Nephron (organoid): Measurements from ENCODE around the gene DCDC2C.

ENCODE experiments used
- H3K27ac Mint-ChIP-seq, 3 experiments: 2 replicates each; pipeline ENCODE4 v1.8.0; 2020; ENCODE audit warnings: mixed read lengths in 3 of 3, mild to moderate bottlenecking in 2 of 3, moderate library complexity in 1 of 3
- H3K27me3 Mint-ChIP-seq: 2 replicates; pipeline ENCODE4 v1.8.0; 2021; ENCODE audit warnings: low read depth, mild to moderate bottlenecking, moderate library complexity, mixed read lengths
- H3K36me3 Mint-ChIP-seq: 2 replicates; pipeline ENCODE4 v1.8.0; 2020; ENCODE audit warnings: low read depth, mixed read lengths
- H3K4me1 Mint-ChIP-seq: 2 replicates; pipeline ENCODE4 v1.8.0; 2020; ENCODE audit warnings: mixed read lengths
- H3K4me3 Mint-ChIP-seq, 3 experiments: 2 replicates each; pipeline ENCODE4 v1.8.0; 2020; ENCODE audit warnings: mild to moderate bottlenecking in 3 of 3, mixed read lengths in 3 of 3, moderate library complexity in 2 of 3
- H3K9me3 Mint-ChIP-seq: 2 replicates; pipeline ENCODE4 v1.8.0; 2020; ENCODE audit warnings: mixed read lengths
- CTCF ChIP-seq, 3 experiments: fragments of 200-600 bp; sonication (generic); IDR thresholded peaks; one replicate each; pipeline ENCODE4 v1.5.0; 2021; ENCODE audit warnings: antibody characterized with exemption in 3 of 3; ENCODE audit not compliant: unreplicated experiment in 3 of 3

The DCDC2C gene

DNA sequence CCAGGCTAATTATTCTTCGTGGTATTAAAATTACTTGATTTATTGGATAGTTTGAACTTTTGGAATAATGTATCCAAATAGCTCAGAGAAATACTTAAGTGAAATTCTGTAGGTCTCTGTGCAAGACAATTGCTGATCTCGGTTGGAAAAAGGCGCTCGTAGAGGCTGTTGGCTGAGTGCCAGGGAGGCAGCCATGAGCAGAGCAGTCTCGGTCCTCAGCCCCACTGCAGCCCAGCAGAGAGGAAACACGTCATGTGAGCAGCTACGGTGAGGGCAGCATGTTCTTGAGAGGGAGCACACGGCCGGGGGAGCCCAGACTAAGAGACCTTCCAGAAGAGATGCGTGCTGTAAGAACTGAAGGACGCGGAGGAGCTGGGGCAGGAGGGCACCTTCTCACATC lies 42.5 kb downstream of the DCDC2C start:
- H3K4me3 Mint-ChIP-seq = no peak overlapping the region
- no peak overlapping the region for H3K27ac Mint-ChIP-seq
- peaks cover 18% of the 10 kb centered on the region for H3K27me3 Mint-ChIP-seq
- H3K9me3 Mint-ChIP-seq = peaks cover 6% of the 10 kb centered on the region
- TF ChIP-seq CTCF (IDR thresholded peaks at IDR 0.05; ENCODE audit: unreplicated experiment in 3 of 3) = no peak
- H3K4me1 Mint-ChIP-seq = no peaks in the 10 kb centered on the region
- H3K36me3 Mint-ChIP-seq = no peaks in the 10 kb centered on the region

DNA sequence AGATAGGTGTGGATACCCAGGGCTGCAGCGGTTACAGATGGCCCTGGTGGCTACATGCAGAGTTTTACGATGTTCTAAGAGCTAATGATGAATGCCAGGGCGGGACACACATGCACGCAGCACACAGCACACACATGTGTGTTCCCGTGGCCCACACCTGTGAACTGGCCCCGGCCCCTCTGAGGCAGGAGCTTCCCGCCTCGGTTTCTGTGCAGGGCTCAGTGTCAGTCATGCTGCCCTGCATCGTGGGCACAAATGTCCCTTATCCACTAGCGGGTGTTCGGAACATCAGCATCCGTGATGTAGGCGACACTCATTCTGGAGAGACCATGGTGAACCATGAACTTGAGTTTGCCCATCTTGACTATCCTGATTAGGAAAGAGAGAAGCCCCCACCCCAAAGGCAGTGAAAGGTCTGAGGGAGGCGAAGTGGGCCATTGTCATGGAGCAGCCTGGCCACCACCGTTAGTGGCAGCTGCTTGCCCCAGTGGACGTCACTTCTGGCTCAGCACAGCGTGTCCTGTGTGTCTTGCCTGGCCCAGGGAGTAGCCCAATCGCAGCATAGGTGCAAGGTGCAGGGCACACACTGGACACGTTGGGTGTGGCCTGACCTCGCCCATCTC lies 43.8 kb downstream of the DCDC2C start:
- no peak overlapping the region for H3K4me3 Mint-ChIP-seq
- H3K36me3 Mint-ChIP-seq = no peaks in the 10 kb centered on the region
- peaks cover 23% of the 10 kb centered on the region for H3K27me3 Mint-ChIP-seq
- no peaks in the 10 kb centered on the region for H3K4me1 Mint-ChIP-seq
- TF ChIP-seq CTCF (IDR thresholded peaks at IDR 0.05; ENCODE audit: unreplicated experiment in 3 of 3) = no peak
- H3K27ac Mint-ChIP-seq = no peak overlapping the region
- H3K9me3 Mint-ChIP-seq = peaks cover 6% of the 10 kb centered on the region

DNA sequence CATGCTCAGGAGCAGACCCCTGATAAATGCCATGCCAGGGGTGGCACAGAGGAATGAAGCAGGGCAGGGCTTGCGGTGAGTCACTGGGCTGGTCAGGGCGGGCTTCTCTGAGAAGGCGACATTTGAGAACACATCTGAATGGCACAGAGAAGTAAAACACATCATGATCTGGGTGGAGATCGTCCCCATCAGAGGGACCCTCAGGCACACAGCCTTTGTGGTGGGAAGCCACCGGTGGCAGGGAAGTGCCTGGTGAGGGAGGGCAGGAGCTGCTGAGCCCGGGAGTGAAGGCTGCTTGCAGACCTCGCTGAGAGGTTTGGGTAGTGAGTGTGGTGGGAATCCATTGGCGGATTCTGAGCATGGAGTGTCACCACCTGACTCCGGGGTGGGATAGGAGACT lies 44.5 kb downstream of the DCDC2C start:
- H3K36me3 Mint-ChIP-seq = no peaks in the 10 kb centered on the region
- H3K9me3 Mint-ChIP-seq = peaks cover 6% of the 10 kb centered on the region
- no peaks in the 10 kb centered on the region for H3K4me1 Mint-ChIP-seq
- peaks cover 20% of the 10 kb centered on the region for H3K27me3 Mint-ChIP-seq
- no peak overlapping the region for H3K27ac Mint-ChIP-seq
- TF ChIP-seq CTCF (IDR thresholded peaks at IDR 0.05; ENCODE audit: unreplicated experiment in 3 of 3) = no peak
- H3K4me3 Mint-ChIP-seq = no peak overlapping the region

- Mint-ChIP-seq H3K36me3 (no peaks in the 10 kb centered on the region), H3K27ac (no peak overlapping the region), H3K27me3 (peaks cover 19% of the 10 kb centered on the region), H3K4me3 (no peak overlapping the region), H3K4me1 (no peaks in the 10 kb centered on the region), H3K9me3 (peaks cover 3% of the 10 kb centered on the region)
- no peak for TF ChIP-seq CTCF (IDR thresholded peaks at IDR 0.05; ENCODE audit: unreplicated experiment in 3 of 3)
These were observed 45.8 kb downstream of the DCDC2C start for GRCh38 chr2:3749201-3749600.

DNA sequence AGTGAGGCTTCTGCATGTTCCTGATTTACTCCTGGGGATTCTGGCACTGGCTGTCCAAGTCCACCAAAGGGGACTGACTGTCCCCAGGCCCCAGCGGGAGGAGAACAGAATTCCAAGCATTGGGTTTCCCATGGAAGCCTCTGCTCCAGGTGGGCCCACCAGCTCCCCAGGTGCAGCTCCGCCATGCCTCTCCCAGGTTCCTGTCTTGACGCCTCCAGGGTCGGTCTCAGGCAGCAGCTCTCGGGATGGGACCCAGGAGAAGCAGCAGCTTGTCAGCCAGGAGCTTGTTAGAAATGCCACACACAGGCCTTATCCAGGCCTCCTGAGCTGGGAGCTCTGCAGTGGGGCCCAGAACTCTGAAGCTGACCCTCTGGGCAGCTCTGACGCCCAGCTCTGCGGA lies 47.9 kb downstream of the DCDC2C start:
- no peaks in the 10 kb centered on the region for H3K36me3 Mint-ChIP-seq
- TF ChIP-seq CTCF (IDR thresholded peaks at IDR 0.05; ENCODE audit: unreplicated experiment in 3 of 3) = no peak
- H3K9me3 Mint-ChIP-seq = no peaks in the 10 kb centered on the region
- H3K27me3 Mint-ChIP-seq = peaks cover 22% of the 10 kb centered on the region
- H3K4me3 Mint-ChIP-seq = no peak overlapping the region
- no peak overlapping the region for H3K27ac Mint-ChIP-seq
- H3K4me1 Mint-ChIP-seq = no peaks in the 10 kb centered on the region

DNA sequence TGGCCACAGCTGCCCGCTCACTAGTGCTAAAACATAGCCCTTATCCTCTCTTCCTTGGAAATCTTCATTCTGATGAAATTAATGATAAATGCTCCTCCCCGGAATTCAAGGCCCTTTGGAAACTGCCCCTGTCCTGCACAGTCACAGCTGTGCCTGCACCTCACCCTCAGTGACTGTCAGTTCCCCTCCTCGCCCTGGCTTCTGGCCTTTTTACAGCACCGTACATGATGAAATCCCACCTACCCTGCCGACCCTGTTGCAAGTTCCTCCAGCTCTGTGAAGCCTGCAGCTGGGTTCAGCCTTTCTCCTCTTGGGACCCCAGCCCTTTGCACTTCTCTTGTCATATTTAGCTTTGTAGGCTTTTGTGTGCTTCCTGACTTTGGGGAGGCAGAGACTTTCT lies 48.4 kb downstream of the DCDC2C start:
- peaks cover 21% of the 10 kb centered on the region for H3K27me3 Mint-ChIP-seq
- H3K4me3 Mint-ChIP-seq = no peak overlapping the region
- no peaks in the 10 kb centered on the region for H3K9me3 Mint-ChIP-seq
- H3K4me1 Mint-ChIP-seq = no peaks in the 10 kb centered on the region
- TF ChIP-seq CTCF (IDR thresholded peaks at IDR 0.05; ENCODE audit: unreplicated experiment in 3 of 3) = no peak
- peak overlapping the region in 1 of 3 experiments; percentile 57 for H3K27ac Mint-ChIP-seq
- H3K36me3 Mint-ChIP-seq = no peaks in the 10 kb centered on the region
